HepG2 (cell line): ENCODE results near the gene POLR3GL. TPM values are rescaled to one million over a fixed set of nuclear protein-coding genes. Genes with fewer than 3 reads are reported as not detected.

Experiments
- BRD4 ChIP-seq: sonication (generic); formaldehyde crosslinking; IDR thresholded peaks from 2 replicates; pipeline ENCODE4 v1.4.0; 2020; ENCODE audit warnings: missing genetic modification reagents
- CBFB ChIP-seq: sonication (generic); formaldehyde crosslinking; IDR thresholded peaks from 2 replicates; pipeline ENCODE4 v1.4.0; 2020; ENCODE audit warnings: missing genetic modification reagents
- MBNL3 ChIP-seq: fragments of 250-450 bp; sonication (Bioruptor Pico); conservative IDR thresholded peaks from 2 replicates; pipeline ENCODE4 v1.8.0; 2022; ENCODE audit warnings: mild to moderate bottlenecking, inconsistent platforms
- NFKBIZ ChIP-seq: IDR thresholded peaks from 2 replicates; pipeline ENCODE4 v1.6.1; 2018; ENCODE audit warnings: missing genetic modification reagents, missing compliant biosample characterization
- PAF1 ChIP-seq: IDR thresholded peaks from 2 replicates; pipeline ENCODE4 v1.6.1; 2016; ENCODE audit warnings: missing genetic modification reagents, missing compliant biosample characterization
- SMAD3 ChIP-seq: sonication (generic); formaldehyde crosslinking; IDR thresholded peaks from 2 replicates; pipeline ENCODE4 v1.4.0; 2020; ENCODE audit warnings: missing genetic modification reagents
- THAP11 ChIP-seq: IDR thresholded peaks from 2 replicates; pipeline ENCODE4 v1.6.1; 2016; ENCODE audit warnings: missing biosample characterization, missing genetic modification reagents
- TSC22D2 ChIP-seq: sonication (generic); formaldehyde crosslinking; IDR thresholded peaks from 2 replicates; pipeline ENCODE4 v1.5.1; 2020; ENCODE audit warnings: missing genetic modification reagents, mild to moderate bottlenecking, borderline replicate concordance
- ZEB1 ChIP-seq: IDR thresholded peaks from 2 replicates; pipeline ENCODE4 v1.6.1; 2012; ENCODE audit warnings: mild to moderate bottlenecking, low read depth, inconsistent platforms; ENCODE audit not compliant: insufficient replicate concordance
- ZNF883 ChIP-seq: sonication (generic); formaldehyde crosslinking; IDR thresholded peaks from 2 replicates; pipeline ENCODE4 v1.5.1; 2020; ENCODE audit warnings: mild to moderate bottlenecking, missing genetic modification reagents; ENCODE audit errors: not compliant biosample characterization
- polyA plus RNA-seq, 8 experiments: library from polyadenylated mRNA; depleted of rRNA in 3 of 8; stranded (reverse) in 7 of 8; unstranded in 1 of 8; fragments of >200 nt; fragmentation: Illumina TruSeq in 4 of 8; extraction: Trizol in 4 of 8; gene quantifications; 2 replicates each; pipeline versions ENCODE4 v1.2.1 to v1.2.3, GENCODE V29; 2011 to 2016; ENCODE audit warnings: low read depth in 4 of 8, missing spikeins in 1 of 8, mixed read lengths in 1 of 8; ENCODE audit not compliant: insufficient read depth in 1 of 8
- total RNA-seq, 5 experiments: library from RNA; depleted of rRNA; stranded (reverse); fragments of >200 nt; fragmentation: Illumina TruSeq; extraction: Trizol; gene quantifications; 2 replicates each; pipeline ENCODE4 v1.2.3, GENCODE V29; 2016; ENCODE audit warnings: low read depth in 1 of 5
- TF ChIP-seq, protein P1 (sequence below): sonication (generic); formaldehyde crosslinking; IDR thresholded peaks from 2 replicates; pipeline ENCODE4 v1.4.0; 2020; ENCODE audit warnings: missing genetic modification reagents, mild to moderate bottlenecking, borderline replicate concordance
- TF ChIP-seq, protein P2 (sequence below): sonication (generic); formaldehyde crosslinking; IDR thresholded peaks from 2 replicates; pipeline ENCODE4 v1.4.0; 2020; ENCODE audit warnings: low read depth, mild to moderate bottlenecking, missing genetic modification reagents
- TF ChIP-seq, protein P3 (sequence below): sonication (generic); formaldehyde crosslinking; IDR thresholded peaks from 2 replicates; pipeline ENCODE4 v1.8.1; 2023; ENCODE audit warnings: mild to moderate bottlenecking, inconsistent platforms, moderate library complexity, missing genetic modification reagents, borderline replicate concordance
- TF ChIP-seq, protein P4 (sequence below): sonication (generic); formaldehyde crosslinking; IDR thresholded peaks from 2 replicates; pipeline ENCODE4 v1.4.0; 2020; ENCODE audit warnings: missing genetic modification reagents, borderline replicate concordance

POLR3GL gene
- total and polyA plus RNA-seq, 2 of the 13 experiments (the other 11 are each of a cell fraction or from before 2014, with no cell fraction given) = 11.5 to 12.4 TPM

DNA sequence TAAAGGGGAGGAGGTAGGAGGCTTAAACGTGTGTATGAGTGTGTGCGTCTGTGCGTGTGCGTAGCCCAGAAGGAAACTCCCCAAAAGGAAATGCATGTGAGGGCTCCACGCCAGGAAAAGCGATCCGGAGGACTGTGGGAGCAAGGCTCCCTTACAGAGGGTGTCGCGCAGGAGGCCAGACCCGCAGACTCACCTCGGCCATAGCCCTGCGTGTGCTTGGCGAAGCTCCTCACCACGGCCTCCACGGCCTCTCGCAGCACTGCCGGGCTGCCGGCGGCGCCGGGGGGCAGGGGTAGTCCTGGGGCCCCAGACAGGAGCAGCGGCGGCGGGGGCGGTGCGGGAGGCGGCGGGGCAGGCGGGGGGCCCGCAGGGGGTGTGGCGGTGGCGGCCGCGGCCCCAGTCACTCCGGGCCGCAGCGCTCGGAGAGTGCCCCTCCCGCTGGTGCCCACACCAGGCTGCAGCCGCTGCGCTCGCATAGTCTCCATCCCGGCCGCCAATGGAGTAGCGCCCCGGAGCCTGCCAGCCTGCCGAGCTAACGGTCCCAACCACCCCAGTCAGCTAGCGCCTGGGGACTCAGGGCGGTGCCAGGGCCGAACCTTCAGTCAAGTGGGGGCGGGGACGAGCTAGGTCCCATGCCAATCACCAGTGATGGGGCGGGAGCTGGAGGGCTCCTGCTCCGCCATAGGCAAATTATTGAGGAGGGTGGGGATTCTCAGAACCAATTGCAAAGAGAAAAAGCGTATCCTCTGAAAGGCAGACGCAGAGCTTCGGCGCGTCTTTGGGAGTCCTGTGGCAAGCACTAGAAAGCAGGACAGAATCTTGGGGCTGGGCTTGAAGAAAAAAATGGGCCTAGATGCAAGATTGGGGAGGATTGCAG lies 6.8 kb upstream of the POLR3GL start, which contains the start of gene LIX1L (continued):
- TF ChIP-seq, protein P1, sequence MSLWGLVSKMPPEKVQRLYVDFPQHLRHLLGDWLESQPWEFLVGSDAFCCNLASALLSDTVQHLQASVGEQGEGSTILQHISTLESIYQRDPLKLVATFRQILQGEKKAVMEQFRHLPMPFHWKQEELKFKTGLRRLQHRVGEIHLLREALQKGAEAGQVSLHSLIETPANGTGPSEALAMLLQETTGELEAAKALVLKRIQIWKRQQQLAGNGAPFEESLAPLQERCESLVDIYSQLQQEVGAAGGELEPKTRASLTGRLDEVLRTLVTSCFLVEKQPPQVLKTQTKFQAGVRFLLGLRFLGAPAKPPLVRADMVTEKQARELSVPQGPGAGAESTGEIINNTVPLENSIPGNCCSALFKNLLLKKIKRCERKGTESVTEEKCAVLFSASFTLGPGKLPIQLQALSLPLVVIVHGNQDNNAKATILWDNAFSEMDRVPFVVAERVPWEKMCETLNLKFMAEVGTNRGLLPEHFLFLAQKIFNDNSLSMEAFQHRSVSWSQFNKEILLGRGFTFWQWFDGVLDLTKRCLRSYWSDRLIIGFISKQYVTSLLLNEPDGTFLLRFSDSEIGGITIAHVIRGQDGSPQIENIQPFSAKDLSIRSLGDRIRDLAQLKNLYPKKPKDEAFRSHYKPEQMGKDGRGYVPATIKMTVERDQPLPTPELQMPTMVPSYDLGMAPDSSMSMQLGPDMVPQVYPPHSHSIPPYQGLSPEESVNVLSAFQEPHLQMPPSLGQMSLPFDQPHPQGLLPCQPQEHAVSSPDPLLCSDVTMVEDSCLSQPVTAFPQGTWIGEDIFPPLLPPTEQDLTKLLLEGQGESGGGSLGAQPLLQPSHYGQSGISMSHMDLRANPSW = no peak
- no peak; the same call in 1 of the 2 replicates for TF ChIP-seq NFKBIZ (CRISPR knock-in tag)
- TF ChIP-seq MBNL3 (CRISPR knock-in tag) = no peak
- TF ChIP-seq, protein P2, sequence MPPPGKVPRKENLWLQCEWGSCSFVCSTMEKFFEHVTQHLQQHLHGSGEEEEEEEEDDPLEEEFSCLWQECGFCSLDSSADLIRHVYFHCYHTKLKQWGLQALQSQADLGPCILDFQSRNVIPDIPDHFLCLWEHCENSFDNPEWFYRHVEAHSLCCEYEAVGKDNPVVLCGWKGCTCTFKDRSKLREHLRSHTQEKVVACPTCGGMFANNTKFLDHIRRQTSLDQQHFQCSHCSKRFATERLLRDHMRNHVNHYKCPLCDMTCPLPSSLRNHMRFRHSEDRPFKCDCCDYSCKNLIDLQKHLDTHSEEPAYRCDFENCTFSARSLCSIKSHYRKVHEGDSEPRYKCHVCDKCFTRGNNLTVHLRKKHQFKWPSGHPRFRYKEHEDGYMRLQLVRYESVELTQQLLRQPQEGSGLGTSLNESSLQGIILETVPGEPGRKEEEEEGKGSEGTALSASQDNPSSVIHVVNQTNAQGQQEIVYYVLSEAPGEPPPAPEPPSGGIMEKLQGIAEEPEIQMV = no peak
- no peak for TF ChIP-seq BRD4
- no peak for TF ChIP-seq ZNF883 (CRISPR knock-in tag)
- no peak for TF ChIP-seq ZEB1
- TF ChIP-seq THAP11 = no peak; the same call in 1 of the 2 replicates
- no peak for TF ChIP-seq SMAD3 (CRISPR knock-in tag)
- TF ChIP-seq, protein P3, sequence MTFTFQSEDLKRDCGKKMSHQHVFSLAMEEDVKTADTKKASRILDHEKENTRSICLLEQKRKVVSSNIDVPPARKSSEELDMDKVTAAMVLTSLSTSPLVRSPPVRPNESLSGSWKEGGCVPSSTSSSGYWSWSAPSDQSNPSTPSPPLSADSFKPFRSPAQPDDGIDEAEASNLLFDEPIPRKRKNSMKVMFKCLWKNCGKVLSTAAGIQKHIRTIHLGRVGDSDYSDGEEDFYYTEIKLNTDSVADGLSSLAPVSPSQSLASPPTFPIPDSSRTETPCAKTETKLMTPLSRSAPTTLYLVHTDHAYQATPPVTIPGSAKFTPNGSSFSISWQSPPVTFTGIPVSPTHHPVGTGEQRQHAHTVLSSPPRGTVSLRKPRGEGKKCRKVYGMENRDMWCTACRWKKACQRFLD = no peak
- no peak for TF ChIP-seq CBFB
- TF ChIP-seq, protein P4, sequence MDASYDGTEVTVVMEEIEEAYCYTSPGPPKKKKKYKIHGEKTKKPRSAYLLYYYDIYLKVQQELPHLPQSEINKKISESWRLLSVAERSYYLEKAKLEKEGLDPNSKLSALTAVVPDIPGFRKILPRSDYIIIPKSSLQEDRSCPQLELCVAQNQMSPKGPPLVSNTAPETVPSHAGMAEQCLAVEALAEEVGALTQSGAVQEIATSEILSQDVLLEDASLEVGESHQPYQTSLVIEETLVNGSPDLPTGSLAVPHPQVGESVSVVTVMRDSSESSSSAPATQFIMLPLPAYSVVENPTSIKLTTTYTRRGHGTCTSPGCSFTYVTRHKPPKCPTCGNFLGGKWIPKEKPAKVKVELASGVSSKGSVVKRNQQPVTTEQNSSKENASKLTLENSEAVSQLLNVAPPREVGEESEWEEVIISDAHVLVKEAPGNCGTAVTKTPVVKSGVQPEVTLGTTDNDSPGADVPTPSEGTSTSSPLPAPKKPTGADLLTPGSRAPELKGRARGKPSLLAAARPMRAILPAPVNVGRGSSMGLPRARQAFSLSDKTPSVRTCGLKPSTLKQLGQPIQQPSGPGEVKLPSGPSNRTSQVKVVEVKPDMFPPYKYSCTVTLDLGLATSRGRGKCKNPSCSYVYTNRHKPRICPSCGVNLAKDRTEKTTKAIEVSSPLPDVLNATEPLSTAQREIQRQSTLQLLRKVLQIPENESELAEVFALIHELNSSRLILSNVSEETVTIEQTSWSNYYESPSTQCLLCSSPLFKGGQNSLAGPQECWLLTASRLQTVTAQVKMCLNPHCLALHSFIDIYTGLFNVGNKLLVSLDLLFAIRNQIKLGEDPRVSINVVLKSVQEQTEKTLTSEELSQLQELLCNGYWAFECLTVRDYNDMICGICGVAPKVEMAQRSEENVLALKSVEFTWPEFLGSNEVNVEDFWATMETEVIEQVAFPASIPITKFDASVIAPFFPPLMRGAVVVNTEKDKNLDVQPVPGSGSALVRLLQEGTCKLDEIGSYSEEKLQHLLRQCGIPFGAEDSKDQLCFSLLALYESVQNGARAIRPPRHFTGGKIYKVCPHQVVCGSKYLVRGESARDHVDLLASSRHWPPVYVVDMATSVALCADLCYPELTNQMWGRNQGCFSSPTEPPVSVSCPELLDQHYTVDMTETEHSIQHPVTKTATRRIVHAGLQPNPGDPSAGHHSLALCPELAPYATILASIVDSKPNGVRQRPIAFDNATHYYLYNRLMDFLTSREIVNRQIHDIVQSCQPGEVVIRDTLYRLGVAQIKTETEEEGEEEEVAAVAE (CRISPR knock-in tag) = no peak
- TF ChIP-seq TSC22D2 (CRISPR knock-in tag) = no peak; the same call in 1 of the 2 replicates
- no peak for TF ChIP-seq PAF1 (CRISPR knock-in tag)
